Measurements from ENCODE around the gene GPC5. TPM values are rescaled to one million over a fixed set of nuclear protein-coding genes. Genes with fewer than 3 reads are reported as not detected.
"Not testable (repeated sequence)": the region's sequence is repeated elsewhere in the genome, so short reads cannot be mapped to it uniquely, and the experiment has no call there.

Gene GPC5
- total RNA-seq, 3 donors from 2014 or later, result 0.51 to 1.2 TPM; not detected in 1

DNA sequence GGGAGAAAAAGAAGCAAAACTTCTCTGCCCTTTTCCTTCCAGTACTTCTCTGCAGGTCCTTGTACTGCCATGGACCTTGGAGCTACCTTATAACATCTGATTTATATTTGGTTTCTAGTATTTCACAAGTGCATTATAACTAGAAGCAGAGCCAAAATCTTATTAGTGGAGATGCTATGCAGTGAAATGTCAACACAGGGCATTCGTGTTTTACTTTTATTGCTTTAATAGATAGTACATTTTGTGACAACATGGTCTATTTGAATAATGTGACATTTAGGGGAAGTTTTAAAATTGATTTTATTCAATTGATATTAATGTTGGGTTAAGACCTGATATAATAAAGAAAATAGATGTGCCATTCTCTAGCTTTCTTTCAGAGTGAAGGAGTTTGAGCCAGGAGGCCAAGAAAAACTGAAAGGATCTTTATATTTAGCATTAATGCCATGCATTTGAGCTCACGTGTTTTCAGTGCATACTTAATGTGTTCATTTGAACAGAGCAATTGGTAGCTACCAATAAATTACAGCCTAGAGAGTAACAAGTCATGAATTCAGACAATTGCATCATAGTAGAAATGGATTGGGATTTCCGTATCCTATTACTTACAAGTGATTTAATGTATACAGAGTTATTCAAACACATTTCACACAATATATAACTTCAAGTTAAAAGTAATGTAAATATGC is 863.8 kb downstream of the GPC5 start:
- no peak for DNase-seq
- Histone ChIP-seq H3K4me1 (ENCODE audit: low read depth) (no peaks in the 10 kb centered on the region), H3K9me3 (no peaks in the 10 kb centered on the region), H3K4me3 (no peak overlapping the region), H3K36me3 (ENCODE audit: low read depth) (no peaks in the 10 kb centered on the region)
- no peak for ATAC-seq
- TF ChIP-seq, protein P1, sequence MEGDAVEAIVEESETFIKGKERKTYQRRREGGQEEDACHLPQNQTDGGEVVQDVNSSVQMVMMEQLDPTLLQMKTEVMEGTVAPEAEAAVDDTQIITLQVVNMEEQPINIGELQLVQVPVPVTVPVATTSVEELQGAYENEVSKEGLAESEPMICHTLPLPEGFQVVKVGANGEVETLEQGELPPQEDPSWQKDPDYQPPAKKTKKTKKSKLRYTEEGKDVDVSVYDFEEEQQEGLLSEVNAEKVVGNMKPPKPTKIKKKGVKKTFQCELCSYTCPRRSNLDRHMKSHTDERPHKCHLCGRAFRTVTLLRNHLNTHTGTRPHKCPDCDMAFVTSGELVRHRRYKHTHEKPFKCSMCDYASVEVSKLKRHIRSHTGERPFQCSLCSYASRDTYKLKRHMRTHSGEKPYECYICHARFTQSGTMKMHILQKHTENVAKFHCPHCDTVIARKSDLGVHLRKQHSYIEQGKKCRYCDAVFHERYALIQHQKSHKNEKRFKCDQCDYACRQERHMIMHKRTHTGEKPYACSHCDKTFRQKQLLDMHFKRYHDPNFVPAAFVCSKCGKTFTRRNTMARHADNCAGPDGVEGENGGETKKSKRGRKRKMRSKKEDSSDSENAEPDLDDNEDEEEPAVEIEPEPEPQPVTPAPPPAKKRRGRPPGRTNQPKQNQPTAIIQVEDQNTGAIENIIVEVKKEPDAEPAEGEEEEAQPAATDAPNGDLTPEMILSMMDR (IDR thresholded peaks at IDR 0.05), result no peak
- intact Hi-C loops (cut with DNase I, micrococcal nuclease), result no loop called here

DNA sequence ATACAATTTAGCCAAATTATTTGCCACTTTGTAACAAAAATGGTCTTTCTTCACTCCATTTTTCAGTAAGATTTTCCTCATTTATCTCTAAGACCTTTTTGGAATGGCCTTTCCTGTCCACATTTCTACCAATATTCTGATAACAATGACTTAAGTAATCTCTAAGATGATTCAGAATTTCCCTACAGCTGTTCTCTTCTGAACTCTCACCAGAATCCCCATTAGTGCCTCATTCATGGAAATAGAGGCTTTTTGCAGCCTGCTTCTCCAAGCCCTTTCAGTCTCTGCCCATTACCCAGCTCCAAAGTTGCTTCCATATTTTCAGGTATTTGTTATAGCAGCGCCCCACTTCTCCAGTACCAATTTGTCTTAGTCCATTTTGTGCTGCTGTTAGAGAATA is 867.0 kb downstream of the GPC5 start:
- intact Hi-C loops (cut with DNase I, micrococcal nuclease), result no loop called here

DNA sequence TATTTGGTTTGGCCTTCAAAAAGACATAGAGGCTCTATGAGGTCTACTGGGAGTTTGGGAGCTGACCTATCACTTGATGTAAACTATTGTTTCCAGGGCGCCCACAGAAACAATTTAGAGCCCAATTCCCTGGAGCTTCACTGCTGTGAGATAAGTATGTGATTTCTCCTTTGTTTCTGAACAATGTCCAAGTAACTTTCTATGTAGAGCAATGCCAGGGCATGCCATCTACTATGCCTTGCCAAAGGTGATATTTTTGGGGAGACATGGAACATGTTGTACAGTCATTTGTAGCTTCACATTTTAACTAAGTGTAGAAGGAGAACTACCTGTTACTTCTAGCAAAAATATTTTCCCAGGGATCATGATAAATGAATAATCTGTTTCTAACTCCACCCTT is 872.6 kb downstream of the GPC5 start:
- H3K4me1 ChIP-seq (ENCODE audit: low read depth), result no peaks in the 10 kb centered on the region
- no peak overlapping the region for H3K4me3 ChIP-seq
- no peaks in the 10 kb centered on the region for H3K9me3 ChIP-seq
- DNase-seq (no peak), ATAC-seq (no peak)
- intact Hi-C loops (cut with DNase I, micrococcal nuclease), result no loop called here
- no peaks in the 10 kb centered on the region for H3K36me3 ChIP-seq (ENCODE audit: low read depth)
- TF ChIP-seq, protein P1 (IDR thresholded peaks at IDR 0.05), result no peak

More for the DNA sequence above, 867.0 kb downstream of the GPC5 start:
- Histone ChIP-seq H3K36me3 (ENCODE audit: low read depth) (no peaks in the 10 kb centered on the region), H3K4me3 (no peak overlapping the region), H3K9me3 (no peaks in the 10 kb centered on the region), H3K4me1 (ENCODE audit: low read depth) (no peaks in the 10 kb centered on the region)
- no peak for ATAC-seq
- DNase-seq, result no peak
- TF ChIP-seq, protein P1 (IDR thresholded peaks at IDR 0.05), result no peak

DNA sequence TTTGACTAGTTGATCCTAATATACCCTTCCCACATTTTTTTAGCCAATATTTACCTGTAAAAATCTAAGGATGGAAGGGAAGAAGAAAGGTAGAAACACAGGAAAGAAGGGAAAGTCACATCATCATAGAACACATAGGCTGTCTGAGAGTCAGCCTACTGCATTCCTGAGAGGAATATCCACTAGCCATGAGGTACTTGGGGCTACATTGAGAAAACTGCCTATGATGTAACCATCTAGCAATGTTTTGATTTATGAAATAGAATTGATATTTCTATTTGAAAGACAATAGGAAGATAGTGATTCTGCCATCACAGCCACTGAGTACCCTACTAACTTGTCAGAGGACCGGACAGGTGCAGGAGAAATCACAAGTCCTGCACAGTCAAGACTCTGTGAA is 873.8 kb downstream of the GPC5 start:
- no peak for ATAC-seq
- no peaks in the 10 kb centered on the region for H3K4me1 ChIP-seq (ENCODE audit: low read depth)
- H3K9me3 ChIP-seq, result no peaks in the 10 kb centered on the region
- intact Hi-C loops (cut with DNase I, micrococcal nuclease), result no loop called here
- H3K4me3 ChIP-seq, result no peak overlapping the region
- H3K36me3 ChIP-seq (ENCODE audit: low read depth), result no peaks in the 10 kb centered on the region
- no peak for DNase-seq
- TF ChIP-seq, protein P1 (IDR thresholded peaks at IDR 0.05), result no peak

DNA sequence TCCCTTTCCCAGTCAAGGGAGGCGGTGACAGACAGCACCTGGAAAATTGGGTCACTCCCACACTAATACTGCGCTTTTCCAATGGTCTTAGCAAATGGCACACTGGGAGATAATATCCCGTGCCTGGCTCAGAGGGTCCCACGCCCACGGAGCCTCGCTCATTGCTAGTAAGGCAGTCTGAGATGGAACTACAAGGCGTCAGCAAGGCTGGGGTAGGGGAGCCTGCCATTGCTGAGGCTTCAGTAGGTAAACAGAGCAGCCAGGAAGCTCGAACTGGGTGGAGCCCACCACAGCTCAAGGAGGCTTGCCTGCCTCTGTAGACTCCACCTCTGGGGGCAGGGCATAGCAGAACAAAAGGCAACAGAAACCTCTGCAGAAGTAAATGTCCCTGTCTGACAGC is 882.6 kb downstream of the GPC5 start:
- H3K9me3 ChIP-seq; H3K4me3 ChIP-seq; DNase-seq; H3K4me1 ChIP-seq (ENCODE audit: low read depth); H3K36me3 ChIP-seq (ENCODE audit: low read depth); intact Hi-C loops (cut with DNase I, micrococcal nuclease); ATAC-seq: not testable (repeated sequence)

DNA sequence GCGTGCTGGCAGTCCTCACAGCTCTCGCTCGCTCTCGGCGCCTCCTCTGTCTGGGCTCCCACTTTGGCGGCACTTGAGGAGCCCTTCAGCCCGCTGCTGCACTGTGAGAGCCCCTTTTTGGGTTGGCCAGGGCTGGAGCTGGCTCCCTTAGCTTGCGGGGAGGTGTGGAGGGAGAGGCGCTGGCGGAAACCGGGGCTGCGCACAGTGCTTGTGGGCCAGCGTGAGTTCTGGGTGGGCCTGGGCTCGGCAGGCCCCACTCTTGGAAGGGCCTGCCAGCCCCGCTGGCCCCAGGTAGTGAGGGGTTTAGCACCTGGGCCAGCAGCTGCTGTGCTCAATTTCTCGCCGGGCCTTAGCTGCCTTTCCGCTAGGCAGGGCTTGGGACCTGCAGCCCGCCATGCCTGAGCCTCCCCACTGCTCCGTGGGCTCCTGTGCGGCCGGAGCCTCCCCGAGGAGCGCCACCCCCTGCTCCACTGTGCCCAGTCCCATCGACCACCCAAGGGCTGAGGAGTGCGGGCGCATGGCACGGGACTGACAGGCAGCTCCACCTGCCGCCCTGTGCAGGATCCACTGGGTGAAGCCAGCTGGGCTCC is 892.4 kb downstream of the GPC5 start:
- H3K4me3 ChIP-seq; DNase-seq; intact Hi-C loops (cut with DNase I, micrococcal nuclease); H3K9me3 ChIP-seq; ATAC-seq; H3K36me3 ChIP-seq (ENCODE audit: low read depth); H3K4me1 ChIP-seq (ENCODE audit: low read depth): not testable (repeated sequence)

DNA sequence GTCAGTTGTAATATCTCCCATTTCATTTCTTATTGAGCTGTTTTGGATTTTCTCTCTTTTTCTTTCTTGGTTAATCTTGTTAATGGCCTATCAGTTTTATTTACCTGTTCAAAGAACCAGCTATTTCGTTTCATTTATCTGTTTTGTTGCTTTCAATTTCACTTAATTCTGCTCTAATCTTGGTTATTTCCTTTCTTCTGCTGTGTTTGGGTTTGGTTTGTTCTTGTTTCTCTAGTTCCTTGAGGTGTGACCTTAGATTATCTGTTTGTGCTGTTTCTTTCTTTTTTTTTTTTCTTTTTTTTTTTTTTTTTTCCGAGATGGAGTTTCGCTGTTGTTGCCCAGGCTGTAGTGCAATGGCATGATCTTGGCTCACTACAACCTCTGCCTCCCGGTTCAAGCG is 896.1 kb downstream of the GPC5 start:
- intact Hi-C loops (cut with DNase I, micrococcal nuclease); ATAC-seq; DNase-seq; H3K9me3 ChIP-seq; H3K4me3 ChIP-seq; H3K36me3 ChIP-seq (ENCODE audit: low read depth); H3K4me1 ChIP-seq (ENCODE audit: low read depth): not testable (repeated sequence)

DNA sequence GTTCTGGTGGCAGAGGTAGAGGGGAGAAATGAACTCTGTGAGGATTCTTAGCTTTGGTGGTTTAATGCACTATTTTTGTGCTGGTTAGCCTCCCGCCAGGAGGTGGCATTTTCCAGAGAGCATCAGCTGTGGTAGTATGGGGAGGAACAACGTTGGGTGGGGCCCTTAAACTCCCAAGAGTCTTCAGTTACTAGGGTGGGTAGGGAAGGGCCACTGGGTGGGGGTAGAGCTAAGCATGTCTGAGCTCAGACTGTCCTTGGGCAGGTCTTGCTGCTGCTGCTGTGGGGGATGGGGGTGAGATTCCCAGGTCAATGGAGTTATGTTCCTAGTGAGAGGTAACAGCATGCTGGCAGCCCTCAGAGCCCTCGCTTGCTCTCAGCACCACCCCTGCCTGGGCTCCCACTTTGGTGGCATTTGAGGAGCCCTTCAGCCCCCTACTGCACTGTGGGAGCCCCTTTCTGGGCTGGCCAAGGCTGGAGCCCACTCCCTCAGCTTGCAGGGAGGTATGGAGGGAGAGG is 897.8 kb downstream of the GPC5 start:
- DNase-seq; H3K4me1 ChIP-seq (ENCODE audit: low read depth); intact Hi-C loops (cut with DNase I, micrococcal nuclease); ATAC-seq; H3K36me3 ChIP-seq (ENCODE audit: low read depth); H3K4me3 ChIP-seq; H3K9me3 ChIP-seq: not testable (repeated sequence)

Data from mucosa of descending colon (tissue), 3 donors.